GM19397 (cell line): ENCODE measurements around the gene PIK3R6.
"Not testable (repeated sequence)": the region's sequence is repeated elsewhere in the genome, so short reads cannot be mapped to it uniquely, and the experiment has no call there.

Source experiments
- ATAC-seq: cut with Tn5 transposase; IDR thresholded peaks from one replicate; pipeline ENCODE4 v1.9.1; 2021; ENCODE audit warnings: mild to moderate bottlenecking, moderate library complexity; ENCODE audit not compliant: unreplicated experiment

Gene PIK3R6

GRCh38 chr17:8831234-8831849 is 36.1 kb downstream of the PIK3R6 start:
- no peak for ATAC-seq

GRCh38 chr17:8830141-8830540 is 37.3 kb downstream of the PIK3R6 start:
- ATAC-seq = no peak

GRCh38 chr17:8829036-8829941 is 38.2 kb downstream of the PIK3R6 start:
- ATAC-seq = no peak

GRCh38 chr17:8828517-8828875 is 39.0 kb downstream of the PIK3R6 start:
- ATAC-seq = no peak

- no peak for ATAC-seq
Measured at GRCh38 chr17:8826808-8827435, 40.6 kb downstream of the PIK3R6 start.

- no peak for ATAC-seq
Measured at GRCh38 chr17:8825802-8826201, 41.7 kb downstream of the PIK3R6 start.

- ATAC-seq = no peak
Measured at GRCh38 chr17:8823279-8823678, 44.2 kb downstream of the PIK3R6 start.

- no peak for ATAC-seq
Measured at GRCh38 chr17:8822401-8823035, 45.0 kb downstream of the PIK3R6 start.

GRCh38 chr17:8821446-8822105 is 45.9 kb downstream of the PIK3R6 start:
- ATAC-seq = no peak

GRCh38 chr17:8820311-8821010 is 47.0 kb downstream of the PIK3R6 start:
- no peak for ATAC-seq

- no peak for ATAC-seq
Measured at GRCh38 chr17:8818654-8819330, 48.7 kb downstream of the PIK3R6 start.

- no peak for ATAC-seq
Measured at GRCh38 chr17:8818047-8818446, 49.4 kb downstream of the PIK3R6 start.

- ATAC-seq = peak; percentile 80
Measured at GRCh38 chr17:8806926-8807550, 60.4 kb downstream of the PIK3R6 start.

- ATAC-seq = no peak
Measured at GRCh38 chr17:8806253-8806925, 61.1 kb downstream of the PIK3R6 start.

GRCh38 chr17:8805396-8805795 is 62.1 kb downstream of the PIK3R6 start:
- ATAC-seq = not testable (repeated sequence)

GRCh38 chr17:8803531-8804420 is 63.7 kb downstream of the PIK3R6 start:
- ATAC-seq = no peak

GRCh38 chr17:8801135-8801840 is 66.2 kb downstream of the PIK3R6 start:
- no peak for ATAC-seq
